Fibroblast of the aortic adventitia (primary cell): Measurements from ENCODE around the gene LNPEP. TPM values are rescaled to one million over a fixed set of nuclear protein-coding genes. Genes with fewer than 3 reads are reported as not detected.

Experiments used
- DNase-seq: peaks from one replicate; pipeline ENCODE4 v3.0.0-alpha.2; 2010; ENCODE audit warnings: low read depth
- H3K4me3 ChIP-seq: 2 replicates; pipeline ENCODE4 v1.5.1; 2011; ENCODE audit warnings: low read depth, mild to moderate bottlenecking, control low read depth, low read length, moderate library complexity
- total RNA-seq: library from RNA; depleted of rRNA; stranded (reverse); fragments of >200 nt; gene quantifications from 2 replicates; pipeline ENCODE4 v1.2.3, GENCODE V29; 2012; ENCODE audit warnings: low replicate concordance
- TF ChIP-seq, protein P1 (sequence below): IDR thresholded peaks from 2 replicates; pipeline ENCODE4 v1.5.1; 2011; ENCODE audit warnings: mild to moderate bottlenecking, low read length, control low read depth, inconsistent platforms; ENCODE audit not compliant: insufficient read depth

The LNPEP gene
- total RNA-seq, 1 donor: 46.3 TPM

DNA sequence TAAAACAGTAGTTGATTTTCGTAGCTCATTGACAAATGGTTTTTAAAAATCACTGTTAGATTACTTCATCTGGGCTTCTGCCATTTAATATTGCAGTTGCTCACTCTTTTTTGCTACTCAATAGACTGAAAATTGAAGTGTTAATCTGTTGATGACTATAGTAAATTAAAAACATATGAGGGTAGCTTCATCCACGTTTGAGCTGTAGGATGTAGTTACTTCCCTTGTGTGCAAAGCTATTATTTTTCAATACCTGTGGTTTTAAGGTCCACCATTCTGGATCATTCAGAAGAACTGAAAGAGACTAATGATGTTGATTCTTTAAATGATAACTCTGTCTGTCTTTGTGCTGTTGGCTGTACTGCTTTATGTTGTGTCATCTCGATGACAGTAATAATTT lies 74.7 kb downstream of the LNPEP start:
- TF ChIP-seq, protein P1, sequence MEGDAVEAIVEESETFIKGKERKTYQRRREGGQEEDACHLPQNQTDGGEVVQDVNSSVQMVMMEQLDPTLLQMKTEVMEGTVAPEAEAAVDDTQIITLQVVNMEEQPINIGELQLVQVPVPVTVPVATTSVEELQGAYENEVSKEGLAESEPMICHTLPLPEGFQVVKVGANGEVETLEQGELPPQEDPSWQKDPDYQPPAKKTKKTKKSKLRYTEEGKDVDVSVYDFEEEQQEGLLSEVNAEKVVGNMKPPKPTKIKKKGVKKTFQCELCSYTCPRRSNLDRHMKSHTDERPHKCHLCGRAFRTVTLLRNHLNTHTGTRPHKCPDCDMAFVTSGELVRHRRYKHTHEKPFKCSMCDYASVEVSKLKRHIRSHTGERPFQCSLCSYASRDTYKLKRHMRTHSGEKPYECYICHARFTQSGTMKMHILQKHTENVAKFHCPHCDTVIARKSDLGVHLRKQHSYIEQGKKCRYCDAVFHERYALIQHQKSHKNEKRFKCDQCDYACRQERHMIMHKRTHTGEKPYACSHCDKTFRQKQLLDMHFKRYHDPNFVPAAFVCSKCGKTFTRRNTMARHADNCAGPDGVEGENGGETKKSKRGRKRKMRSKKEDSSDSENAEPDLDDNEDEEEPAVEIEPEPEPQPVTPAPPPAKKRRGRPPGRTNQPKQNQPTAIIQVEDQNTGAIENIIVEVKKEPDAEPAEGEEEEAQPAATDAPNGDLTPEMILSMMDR: no peak
- no peak for DNase-seq
- H3K4me3 ChIP-seq: no peak overlapping the region

DNA sequence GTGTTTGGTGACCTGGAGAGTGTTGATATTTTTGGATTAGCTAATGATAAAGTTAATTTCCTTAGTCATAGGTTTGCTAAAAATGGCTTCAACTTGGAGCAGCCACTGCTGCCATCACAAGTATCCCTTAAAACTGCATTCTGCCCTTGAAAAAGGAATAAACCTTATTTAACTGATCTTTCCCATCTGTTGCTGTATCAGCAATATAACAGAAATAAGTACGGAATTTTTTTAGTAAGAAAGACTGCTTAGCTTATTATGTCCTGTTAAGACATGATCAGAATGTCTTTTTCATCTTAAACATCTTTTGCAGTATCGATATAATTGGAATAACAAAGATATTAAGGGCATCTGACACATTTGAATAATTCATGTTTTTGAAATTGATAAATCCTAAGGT lies 75.7 kb downstream of the LNPEP start:
- no peak for DNase-seq
- TF ChIP-seq, protein P1: no peak
- no peak overlapping the region for H3K4me3 ChIP-seq

GRCh38 chr5:97019435-97020117 lies 83.7 kb downstream of the LNPEP start:
- DNase-seq: peak; percentile 6
- TF ChIP-seq, protein P1: no peak
- no peak overlapping the region for H3K4me3 ChIP-seq

- DNase-seq: no peak
- no peak overlapping the region for H3K4me3 ChIP-seq
- TF ChIP-seq, protein P1: no peak
Measured at GRCh38 chr5:97021416-97021815, 85.5 kb downstream of the LNPEP start.

DNA sequence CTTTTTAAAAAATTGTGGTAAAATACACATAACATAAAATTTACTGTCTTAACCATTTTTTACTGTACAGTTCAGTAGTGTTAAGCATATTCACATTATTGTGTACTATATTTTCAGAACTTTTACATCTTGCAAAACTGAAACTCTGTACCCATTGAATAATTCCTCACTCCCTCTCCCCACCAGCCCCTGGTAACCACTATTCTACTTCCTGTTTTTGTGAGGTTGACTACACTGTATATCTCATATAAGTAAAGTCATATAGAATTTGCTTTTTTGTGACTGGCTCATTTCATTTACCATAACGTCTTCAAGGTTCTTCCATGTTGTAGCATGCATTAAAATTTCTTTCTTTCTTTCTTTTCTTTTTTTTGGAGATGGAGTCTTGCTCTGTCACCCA lies 87.0 kb downstream of the LNPEP start:
- DNase-seq: no peak
- TF ChIP-seq, protein P1: no peak
- no peak overlapping the region for H3K4me3 ChIP-seq

- no peak for DNase-seq
- TF ChIP-seq, protein P1: no peak
- no peak overlapping the region for H3K4me3 ChIP-seq
Measured at GRCh38 chr5:97026721-97027120, 90.8 kb downstream of the LNPEP start.

DNA sequence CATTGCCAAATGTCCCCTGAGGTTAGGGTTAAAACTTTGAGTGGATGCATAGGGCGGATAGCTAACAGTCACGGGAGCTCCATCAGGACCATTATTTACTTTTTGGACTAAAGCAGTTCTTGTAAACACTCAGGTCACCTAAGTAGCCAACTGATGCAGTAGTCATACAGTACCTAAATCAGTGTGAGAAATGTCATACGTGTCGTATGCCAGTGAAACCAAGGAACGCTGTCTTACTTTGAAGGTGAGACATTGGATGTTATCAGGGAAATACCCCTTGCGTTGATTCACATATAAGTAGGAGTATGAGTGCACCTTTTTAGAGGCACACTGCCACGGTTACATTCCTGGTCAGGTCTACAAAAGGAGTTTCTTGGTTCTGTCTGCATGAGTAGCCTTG lies 101.9 kb downstream of the LNPEP start:
- TF ChIP-seq, protein P1: no peak
- no peak for DNase-seq
- no peak overlapping the region for H3K4me3 ChIP-seq
